A549 treated with CpdA at 1 μM for 4 hours (cell line): ENCODE results near the gene PRDM13. TPM values are rescaled to one million over a fixed set of nuclear protein-coding genes. Genes with fewer than 3 reads are reported as not detected.

Source experiments
- total RNA-seq: library from RNA; stranded (reverse); fragments of 200-300 nt; extraction: Qiagen RNA extraction; gene quantifications from 5 replicates; pipeline ENCODE4 v1.2.3, GENCODE V29; 2022; ENCODE audit warnings: low read depth

Gene PRDM13
- total RNA-seq = 0.72 to 1.1 TPM (median 1.0 TPM) in 5 replicates

DNA sequence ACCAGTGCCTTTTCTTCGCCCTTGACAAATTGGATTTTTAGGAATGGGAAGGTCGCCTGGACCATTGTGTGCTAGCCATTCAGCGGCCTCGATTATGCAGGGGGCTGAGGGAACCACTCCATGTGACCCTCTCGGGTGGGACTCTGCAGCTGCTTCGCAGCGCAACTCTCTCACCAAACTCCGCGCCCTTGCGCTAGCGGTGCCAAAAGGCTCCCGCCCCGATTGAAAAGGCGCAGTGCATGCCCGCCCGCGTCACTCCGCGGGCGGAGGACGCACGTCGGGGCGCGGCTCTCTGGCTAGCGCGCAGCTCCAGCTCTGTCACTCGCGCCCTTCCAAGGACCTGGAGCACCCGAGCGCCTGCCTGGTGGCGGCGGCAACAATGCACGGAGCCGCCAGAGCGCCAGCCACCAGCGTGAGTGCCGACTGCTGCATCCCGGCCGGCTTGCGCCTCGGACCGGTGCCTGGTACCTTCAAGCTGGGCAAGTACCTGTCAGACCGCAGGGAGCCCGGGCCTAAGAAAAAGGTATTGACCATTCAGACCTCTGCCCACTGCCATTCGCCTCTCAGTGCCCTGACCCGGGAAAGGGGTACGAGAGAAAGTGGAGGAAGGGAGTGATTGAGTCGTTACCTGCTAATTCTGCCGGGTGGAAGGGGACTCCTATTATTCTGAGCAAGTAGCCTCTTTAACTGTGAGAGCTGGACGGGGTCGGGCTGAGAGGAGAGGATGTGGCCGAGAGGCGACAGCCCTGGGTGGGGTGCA lies at the start of gene PRDM13:
TSS of gene PRDM13 (plus strand) at position 178 of the 760 bp plus-strand sequence. CDS start at position 380, 202 bp downstream.

DNA sequence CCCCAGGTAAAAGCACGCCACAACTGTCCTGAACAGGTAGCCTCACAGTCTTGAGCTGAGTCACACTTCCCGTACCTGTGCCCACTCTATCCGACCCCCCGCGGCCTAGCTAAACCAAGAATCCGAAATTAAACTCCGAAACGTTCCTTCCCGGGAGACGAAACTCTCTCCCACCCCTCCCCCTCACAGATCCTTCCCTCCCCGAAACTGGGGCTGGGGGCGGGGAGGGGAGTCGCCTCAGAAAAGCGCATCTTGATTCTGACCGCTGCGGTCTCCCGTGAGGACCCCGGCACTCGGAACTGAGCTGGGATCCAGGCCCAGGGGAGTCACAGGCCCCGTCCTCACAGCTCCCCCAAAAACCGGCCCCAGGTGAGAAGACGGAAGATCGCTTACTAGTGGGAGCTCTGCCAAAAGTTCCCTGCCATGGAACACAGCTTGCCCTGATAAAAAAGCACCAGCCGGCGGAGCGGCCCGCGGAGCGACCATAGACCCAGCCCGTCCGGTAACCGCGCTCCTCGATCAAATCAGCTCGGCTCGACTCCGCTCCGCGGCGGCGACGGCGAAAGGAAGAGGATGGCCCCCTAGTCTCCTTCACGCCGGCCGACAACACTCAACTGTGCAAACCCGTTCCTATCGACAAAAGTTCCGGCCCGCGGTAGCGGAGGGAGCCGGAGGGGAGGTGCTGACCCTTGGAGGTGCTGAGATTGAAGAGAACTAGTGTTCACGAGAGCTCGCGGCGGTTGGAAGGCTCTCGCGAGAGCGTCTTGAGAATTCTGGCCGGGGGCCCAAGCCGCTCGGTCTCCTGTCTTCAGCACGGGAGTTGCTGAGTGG lies 38.3 kb upstream of the PRDM13 start, which contains the start of gene CCNC:
TSS of gene CCNC (minus strand) at position 558 of the 831 bp plus-strand sequence. CDS start at position 425, 133 bp downstream.

Other genes with a start within 250 kb of the PRDM13 start
- 8.8 to 11.7 TPM (median 10.5 TPM) in 5 replicates for gene COQ3, start 212.6 kb upstream of the PRDM13 start, total RNA-seq
- gene PNISR, start 181.5 kb upstream of the PRDM13 start, total RNA-seq = 26.2 to 35.7 TPM (median 27.6 TPM) in 5 replicates
- gene USP45, start 91.4 kb upstream of the PRDM13 start, total RNA-seq = 4.4 to 6.2 TPM (median 5.4 TPM) in 5 replicates
- 27.5 to 37.2 TPM (median 28.3 TPM) in 5 replicates for gene CCNC, start 38.2 kb upstream of the PRDM13 start, total RNA-seq